SW480 (cell line): ENCODE results near the gene KIR3DL1.
"Not testable (repeated sequence)": the region's sequence is repeated elsewhere in the genome, so short reads cannot be mapped to it uniquely, and the experiment has no call there.

Experiments
- DNase-seq: peaks from one replicate; pipeline ENCODE4 v3.0.0-alpha.2; 2016; ENCODE audit warnings: low spot score

Gene KIR3DL1

GRCh38 chr19:54814571-54814970 is 1.7 kb upstream of the KIR3DL1 start:
- DNase-seq = not testable (repeated sequence)

DNA sequence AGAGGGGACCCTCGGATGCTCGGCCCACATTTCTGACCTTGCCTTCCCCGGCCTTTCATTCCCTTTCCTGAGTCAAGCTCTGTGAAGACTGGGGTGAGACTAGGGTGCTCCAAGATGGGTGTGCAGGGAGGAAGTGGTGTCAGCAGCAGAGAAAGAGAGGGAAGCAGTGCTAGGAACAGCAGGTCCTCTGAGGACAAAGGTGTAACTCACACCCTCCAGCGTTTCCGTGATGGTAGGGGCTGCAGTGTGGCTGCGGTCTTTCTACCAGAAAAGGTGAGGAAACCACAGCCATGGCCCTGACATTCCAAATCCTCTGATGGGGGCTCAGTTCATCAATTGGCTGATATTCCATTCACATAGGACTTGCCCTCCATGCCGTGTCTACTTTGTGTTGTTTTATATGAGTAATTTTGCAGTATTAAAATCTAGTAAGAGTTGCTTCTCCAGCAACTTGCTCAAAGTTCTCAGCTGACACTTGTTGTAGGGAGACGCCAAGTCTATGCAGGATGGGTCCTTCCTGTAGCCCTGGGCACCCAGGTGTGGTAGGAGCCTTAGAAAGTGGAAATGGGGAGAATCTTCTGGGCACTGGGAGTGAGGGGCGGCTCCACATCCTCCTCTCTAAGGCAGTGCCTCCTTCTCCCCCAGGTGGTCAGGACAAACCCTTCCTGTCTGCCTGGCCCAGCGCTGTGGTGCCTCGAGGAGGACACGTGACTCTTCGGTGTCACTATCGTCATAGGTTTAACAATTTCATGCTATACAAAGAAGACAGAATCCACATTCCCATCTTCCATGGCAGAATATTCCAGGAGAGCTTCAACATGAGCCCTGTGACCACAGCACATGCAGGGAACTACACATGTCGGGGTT is 1.6 kb downstream of the KIR3DL1 start:
- no peak for DNase-seq

GRCh38 chr19:54824416-54824815 is 8.1 kb downstream of the KIR3DL1 start:
- not testable (repeated sequence) for DNase-seq

- not testable (repeated sequence) for DNase-seq
Observed at GRCh38 chr19:54825326-54825725, 9.1 kb downstream of the KIR3DL1 start.

DNA sequence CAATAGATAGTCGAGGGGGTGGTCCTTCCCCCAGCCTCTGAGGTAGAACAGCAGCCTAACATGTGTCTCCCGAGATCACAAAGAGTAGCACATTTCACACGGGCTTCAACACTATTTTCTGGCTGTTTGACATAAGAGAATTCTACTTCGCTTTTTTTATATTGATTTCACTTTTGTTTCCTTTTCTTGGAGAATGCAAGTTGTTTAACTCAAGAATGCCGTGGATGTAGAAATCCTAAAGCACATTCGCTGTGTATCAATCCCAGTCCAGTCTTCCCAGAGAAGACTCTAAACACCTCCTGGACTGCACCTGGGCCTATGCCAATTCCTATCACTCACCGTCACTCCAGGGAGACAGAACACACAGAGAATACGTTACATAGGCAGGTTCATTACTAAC is 11.8 kb downstream of the KIR3DL1 start:
- DNase-seq = not testable (repeated sequence)

GRCh38 chr19:54832496-54832895 is 16.2 kb downstream of the KIR3DL1 start, which contains the start of gene KIR2DS4:
TSS of gene KIR2DS4 (plus strand) at chr19:54832676.
- not testable (repeated sequence) for DNase-seq

GRCh38 chr19:54835126-54835525 is 18.9 kb downstream of the KIR3DL1 start:
- DNase-seq = not testable (repeated sequence)

- not testable (repeated sequence) for DNase-seq
Observed at GRCh38 chr19:54837522-54837921, 21.3 kb downstream of the KIR3DL1 start.

GRCh38 chr19:54843171-54843570 is 26.9 kb downstream of the KIR3DL1 start:
- DNase-seq = not testable (repeated sequence)

- not testable (repeated sequence) for DNase-seq
Observed at GRCh38 chr19:54850061-54850640, 33.9 kb downstream of the KIR3DL1 start, which contains the start of gene KIR3DL2. TSS of gene KIR3DL2 (plus strand) at chr19:54850443. CDS start at chr19:54850476, 33 bp downstream.

GRCh38 chr19:54850930-54851329 is 34.7 kb downstream of the KIR3DL1 start:
- no peak for DNase-seq

DNA sequence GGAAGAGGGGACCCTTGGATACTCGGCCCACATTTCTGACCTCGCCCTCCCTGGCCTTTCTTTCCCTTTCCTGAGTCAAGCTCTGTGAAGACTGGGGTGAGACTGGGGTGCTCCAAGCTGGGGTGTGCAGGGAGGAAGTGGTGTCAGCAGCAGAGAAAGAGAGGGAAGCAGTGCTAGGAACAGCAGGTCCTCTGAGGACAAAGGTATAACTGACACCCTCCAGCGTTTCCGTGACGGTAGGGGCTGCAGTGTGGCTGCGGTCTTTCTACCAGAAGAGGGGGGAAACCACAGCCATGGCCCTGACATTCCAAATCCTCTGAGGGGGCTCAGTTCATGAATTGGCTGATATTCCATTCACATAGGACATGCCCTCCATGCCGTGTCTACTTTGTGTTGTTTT is 35.1 kb downstream of the KIR3DL1 start:
- no peak for DNase-seq

GRCh38 chr19:54855241-54855640 is 39.0 kb downstream of the KIR3DL1 start:
- DNase-seq = not testable (repeated sequence)

DNA sequence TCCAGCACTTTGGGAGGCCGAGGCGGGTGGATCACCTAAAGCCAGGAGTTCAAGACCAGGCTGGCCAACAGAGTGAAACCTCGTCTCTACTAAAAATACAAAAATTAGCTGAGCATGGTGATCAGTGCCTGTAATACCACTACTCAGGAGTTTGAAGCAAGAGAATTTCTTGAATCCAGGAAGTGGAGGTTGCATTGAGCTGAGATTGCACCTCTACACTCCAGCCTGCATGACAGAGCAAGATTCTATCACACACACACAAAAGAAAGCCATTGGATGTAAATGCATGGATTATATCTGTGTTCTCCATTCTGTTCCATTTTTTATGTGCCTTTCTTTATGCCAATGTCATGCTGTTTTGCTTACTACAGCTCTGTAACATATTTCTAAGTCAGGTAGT is 42.2 kb downstream of the KIR3DL1 start:
- DNase-seq = not testable (repeated sequence)

GRCh38 chr19:54859421-54859820 is 43.2 kb downstream of the KIR3DL1 start:
- not testable (repeated sequence) for DNase-seq

- DNase-seq = not testable (repeated sequence)
Observed at GRCh38 chr19:54863459-54863858, 47.2 kb downstream of the KIR3DL1 start.

GRCh38 chr19:54871696-54872095 is 55.4 kb downstream of the KIR3DL1 start:
- no peak for DNase-seq

DNA sequence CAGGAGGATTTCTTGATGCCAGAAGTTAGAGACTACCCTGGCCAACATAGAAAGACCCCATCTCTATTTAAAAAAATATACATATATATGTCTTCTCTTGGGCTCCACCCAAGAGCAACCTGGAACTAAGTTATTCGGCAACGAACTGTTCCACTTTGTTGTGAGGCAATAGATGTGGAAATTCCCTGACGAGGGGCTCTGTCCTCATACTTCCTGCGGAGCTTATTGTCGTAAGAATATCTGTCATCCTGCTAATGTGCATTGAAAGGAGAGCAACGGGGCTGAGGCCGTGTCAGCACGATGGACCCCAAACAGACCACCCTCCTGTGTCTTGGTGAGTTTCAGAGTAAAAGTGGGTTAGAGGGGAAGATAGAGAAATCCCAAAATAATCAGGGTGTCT is 57.7 kb downstream of the KIR3DL1 start, which contains the start of gene FCAR:
Gene FCAR, plus strand, starts transcription at position 246 of the 400 bp plus-strand sequence. Its CDS starts 55 bp downstream, at position 301.
- no peak for DNase-seq

DNA sequence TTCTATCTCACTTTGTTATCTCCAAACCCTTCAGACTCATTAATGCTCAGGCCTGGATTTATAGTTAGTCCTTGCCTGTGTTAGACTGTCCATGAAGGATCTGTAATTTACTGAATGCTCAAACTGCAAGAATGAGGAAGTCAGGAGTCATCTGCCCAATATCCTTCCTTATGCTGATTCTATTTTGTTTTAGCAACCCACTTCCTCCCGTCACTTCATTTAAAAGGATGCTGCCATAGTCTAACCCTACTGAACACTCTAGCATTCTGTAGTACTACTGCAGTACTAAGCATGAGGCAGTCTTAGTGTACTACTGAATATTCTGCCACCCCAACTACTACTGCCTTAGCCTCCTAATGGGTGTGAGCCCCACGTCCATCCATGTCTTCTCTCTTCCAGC is 59.2 kb downstream of the KIR3DL1 start:
- no peak for DNase-seq

- no peak for DNase-seq
Observed at GRCh38 chr19:54877471-54877870, 61.2 kb downstream of the KIR3DL1 start.
